ENCODE results near the gene FUCA1.

DNA sequence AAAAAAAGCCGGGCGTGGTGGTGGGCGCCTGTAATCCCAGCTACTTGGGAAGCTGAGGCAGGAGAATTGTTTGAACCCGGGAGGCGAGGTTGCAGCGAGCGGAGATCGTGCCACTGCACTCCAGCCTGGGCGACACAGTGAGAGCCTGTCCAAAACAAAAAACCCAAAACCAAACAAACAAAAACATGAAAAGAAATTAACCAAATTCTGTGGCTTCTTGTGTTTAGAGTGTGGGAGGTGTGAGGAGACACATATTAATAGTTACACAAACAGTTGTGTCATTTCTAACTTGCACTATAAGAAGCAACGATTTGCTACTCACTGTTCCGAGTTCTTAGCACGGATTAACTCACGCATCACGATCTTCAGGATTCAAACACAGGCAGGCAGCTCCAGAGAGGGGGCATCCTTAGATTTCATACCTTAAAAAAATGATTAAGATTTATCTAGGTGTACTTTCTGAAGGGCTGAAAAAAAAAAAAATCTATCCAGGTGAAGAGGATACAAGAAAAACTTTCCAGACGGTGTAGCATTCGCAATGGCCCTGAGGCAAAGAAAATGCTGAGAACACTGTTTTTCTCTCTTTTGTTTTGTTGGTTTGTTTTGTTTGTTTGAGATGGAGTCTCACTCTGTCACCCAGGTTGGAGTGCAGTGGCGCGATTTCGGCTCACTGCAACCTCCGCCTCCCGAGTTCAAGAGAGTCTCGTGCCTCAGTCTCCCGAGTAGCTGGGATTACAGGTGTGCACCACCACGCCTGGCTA is 42.1 kb downstream of the FUCA1 start:
- TF ChIP-seq, protein P1, sequence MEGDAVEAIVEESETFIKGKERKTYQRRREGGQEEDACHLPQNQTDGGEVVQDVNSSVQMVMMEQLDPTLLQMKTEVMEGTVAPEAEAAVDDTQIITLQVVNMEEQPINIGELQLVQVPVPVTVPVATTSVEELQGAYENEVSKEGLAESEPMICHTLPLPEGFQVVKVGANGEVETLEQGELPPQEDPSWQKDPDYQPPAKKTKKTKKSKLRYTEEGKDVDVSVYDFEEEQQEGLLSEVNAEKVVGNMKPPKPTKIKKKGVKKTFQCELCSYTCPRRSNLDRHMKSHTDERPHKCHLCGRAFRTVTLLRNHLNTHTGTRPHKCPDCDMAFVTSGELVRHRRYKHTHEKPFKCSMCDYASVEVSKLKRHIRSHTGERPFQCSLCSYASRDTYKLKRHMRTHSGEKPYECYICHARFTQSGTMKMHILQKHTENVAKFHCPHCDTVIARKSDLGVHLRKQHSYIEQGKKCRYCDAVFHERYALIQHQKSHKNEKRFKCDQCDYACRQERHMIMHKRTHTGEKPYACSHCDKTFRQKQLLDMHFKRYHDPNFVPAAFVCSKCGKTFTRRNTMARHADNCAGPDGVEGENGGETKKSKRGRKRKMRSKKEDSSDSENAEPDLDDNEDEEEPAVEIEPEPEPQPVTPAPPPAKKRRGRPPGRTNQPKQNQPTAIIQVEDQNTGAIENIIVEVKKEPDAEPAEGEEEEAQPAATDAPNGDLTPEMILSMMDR (conservative IDR thresholded peaks at IDR 0.05; ENCODE audit: low read depth, low read length) = no peak
- TF ChIP-seq EZH2 (IDR thresholded peaks at IDR 0.05; ENCODE audit: low read length, unreplicated experiment) = no peak

Measured in PC-3 (cell line).